ENCODE data around the gene TTLL9.

Gene TTLL9

DNA sequence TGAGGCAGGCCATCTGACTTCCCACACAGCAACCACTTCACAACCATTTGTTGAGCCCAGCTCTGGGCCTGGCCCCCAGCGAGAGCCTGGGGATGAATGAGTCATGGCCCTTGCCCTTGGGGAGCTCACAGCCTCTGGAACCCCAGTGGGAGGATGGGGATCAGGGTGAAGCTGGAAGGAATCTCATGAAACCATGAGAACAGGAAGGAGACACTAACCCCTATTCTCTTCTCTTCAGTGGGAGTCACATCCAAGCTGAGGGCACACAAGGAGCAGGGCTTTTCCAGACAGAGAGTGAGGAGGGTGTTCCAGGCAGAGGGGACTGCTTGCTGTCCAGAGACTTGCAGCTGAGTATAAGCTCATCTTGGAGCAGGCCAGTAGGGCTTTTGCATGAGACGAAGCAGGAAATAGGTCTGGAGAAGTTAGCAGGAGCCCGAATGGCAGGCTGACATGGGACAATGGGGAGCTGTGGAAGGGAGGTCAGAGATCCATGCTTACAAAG, 32.5 kb upstream of the TTLL9 start:
- DNase-seq, result no peak

- no peak for DNase-seq
Measured at GRCh38 chr20:31838646-31839292, 31.7 kb upstream of the TTLL9 start.

GRCh38 chr20:31839782-31840487, 30.5 kb upstream of the TTLL9 start:
- no peak for DNase-seq

- DNase-seq, result no peak
Measured at GRCh38 chr20:31840906-31841816, 29.3 kb upstream of the TTLL9 start.

DNA sequence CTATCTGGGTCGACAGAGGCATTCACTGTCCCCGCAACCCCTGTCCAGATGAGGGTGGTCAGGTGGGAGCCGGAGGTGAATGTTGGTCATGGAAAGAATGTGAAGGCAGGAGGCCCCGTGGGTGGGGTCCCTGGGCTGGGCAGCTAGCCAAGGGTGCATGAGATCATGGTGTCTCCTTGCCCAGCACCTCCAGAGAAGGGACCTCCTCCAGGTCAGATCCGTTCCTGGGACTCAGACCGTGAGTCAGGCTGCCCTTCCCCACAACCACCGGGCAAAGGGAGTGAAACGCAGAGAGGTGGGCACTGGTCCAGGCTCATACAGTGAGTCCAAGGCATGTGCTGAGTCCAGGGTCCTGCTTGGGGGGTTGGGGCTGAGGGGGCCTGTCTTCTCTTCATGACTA, 28.5 kb upstream of the TTLL9 start:
- DNase-seq, result no peak

GRCh38 chr20:31842471-31843157, 27.8 kb upstream of the TTLL9 start:
- DNase-seq, result no peak

DNA sequence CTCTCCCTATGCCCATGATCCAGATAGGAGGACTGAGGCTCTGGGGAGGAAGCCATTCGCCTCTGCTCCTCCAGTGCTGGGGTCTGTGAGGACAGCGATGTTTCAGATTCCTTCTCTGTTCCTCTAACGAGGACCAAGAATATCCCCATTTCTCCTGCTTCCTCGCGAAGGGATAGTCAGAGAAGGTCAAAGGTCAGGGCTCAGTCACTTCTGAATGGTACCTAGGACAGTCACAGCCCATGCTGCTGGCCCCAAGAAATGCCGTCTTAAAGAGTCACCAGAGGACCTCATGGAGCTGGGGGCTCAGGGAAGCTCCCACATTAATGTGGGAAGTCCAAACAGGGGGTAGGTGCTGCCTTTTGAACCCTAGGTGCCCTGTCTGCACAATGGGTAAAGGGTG, 27.1 kb upstream of the TTLL9 start:
- no peak for DNase-seq

GRCh38 chr20:31843881-31844280, 26.6 kb upstream of the TTLL9 start:
- DNase-seq, result no peak

DNA sequence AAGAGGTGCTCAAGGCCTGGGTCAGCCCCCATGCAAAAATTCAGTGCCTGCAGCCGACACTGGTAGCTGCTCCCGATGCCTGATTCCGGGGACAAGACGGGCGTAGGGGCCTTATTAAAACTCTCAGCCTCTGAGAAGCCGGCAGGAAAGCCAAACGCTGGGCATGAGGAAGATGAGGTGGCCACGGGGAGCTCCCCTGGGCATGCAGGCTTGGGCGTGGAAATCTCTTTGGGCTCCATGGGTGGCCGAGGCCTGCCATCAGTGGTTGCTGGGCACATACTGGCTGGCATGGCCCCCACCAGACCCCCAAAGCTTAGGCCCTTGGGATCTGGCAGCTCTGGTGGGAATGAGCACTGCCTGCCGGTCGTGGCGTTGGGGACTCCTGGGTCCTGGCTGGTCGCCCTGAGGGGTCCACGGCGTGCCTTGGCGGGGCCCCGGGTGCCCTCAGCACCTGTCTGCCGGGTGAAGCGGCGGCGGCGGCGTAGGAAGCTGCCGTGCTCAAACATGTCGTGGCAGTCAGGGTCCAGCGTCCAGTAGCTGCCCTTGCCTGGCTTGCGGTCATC, 25.6 kb upstream of the TTLL9 start:
- DNase-seq, result no peak

DNA sequence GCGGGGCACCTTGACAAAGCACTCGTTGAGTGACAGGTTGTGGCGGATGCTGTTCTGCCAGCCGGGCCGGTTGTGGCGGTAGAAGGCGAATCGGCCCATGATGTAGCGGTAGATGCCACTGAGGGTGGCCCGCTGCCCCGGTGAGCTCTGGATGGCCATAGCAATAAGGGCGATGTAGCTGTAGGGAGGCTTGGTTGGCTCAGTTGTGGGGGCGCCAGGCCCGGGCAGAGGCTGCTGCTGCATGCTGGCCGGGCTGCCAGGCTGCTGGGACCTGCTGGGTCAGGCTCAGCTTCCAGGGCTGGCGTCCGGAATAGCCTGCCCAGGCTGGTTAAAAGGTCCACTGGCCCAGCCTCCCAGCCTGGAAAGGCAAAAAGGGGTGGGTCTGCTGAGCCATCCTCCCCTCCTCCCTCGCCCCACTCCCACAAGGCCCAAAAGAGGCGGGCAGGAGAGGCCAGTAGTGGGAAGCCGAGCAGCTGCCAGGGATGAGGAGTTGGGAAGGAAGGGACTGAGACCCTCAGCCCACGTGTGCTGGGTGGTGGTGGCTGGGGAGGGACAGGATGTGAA, 25.1 kb upstream of the TTLL9 start, which contains the start of gene FOXS1:
TSS of gene FOXS1 (minus strand) at position 305 of the 564 bp plus-strand sequence. CDS start at position 243, 62 bp downstream.
- no peak for DNase-seq

GRCh38 chr20:31846793-31847138, 23.7 kb upstream of the TTLL9 start:
- DNase-seq, result no peak

GRCh38 chr20:31848088-31848999, 22.1 kb upstream of the TTLL9 start:
- no peak for DNase-seq

GRCh38 chr20:31849306-31849930, 21.0 kb upstream of the TTLL9 start:
- no peak for DNase-seq

- DNase-seq, result no peak
Measured at GRCh38 chr20:31851240-31851955, 19.0 kb upstream of the TTLL9 start.

- DNase-seq, result no peak
Measured at GRCh38 chr20:31853481-31853880, 17.0 kb upstream of the TTLL9 start.

- no peak for DNase-seq
Measured at GRCh38 chr20:31856516-31856915, 13.9 kb upstream of the TTLL9 start.

- no peak for DNase-seq
Measured at GRCh38 chr20:31857861-31858759, 12.3 kb upstream of the TTLL9 start.

DNA sequence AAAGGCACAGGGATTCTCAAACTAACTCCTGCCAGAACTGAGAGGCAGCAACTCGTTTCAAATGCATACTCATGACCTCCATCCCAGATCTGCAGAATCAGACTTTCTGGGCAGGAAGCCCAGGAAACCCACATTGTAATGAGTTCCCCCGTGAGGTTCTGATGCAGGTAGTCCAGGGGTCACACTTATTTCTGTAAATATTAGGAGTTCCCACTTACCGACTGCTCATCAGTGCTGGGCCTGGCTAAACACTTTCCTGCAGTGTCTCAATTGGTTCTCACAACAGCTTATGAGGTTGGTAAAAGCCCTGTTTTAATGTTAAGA, 11.7 kb upstream of the TTLL9 start:
- no peak for DNase-seq

All from activated CD8-positive, alpha-beta memory T cell treated with anti-CD3 and anti-CD28 coated beads, Interleukin-2, amount 50 U/mL, for 4 hours (primary cell).